DND-41 (cell line): ENCODE measurements around the gene HOMER1.

Experiments used
- CTCF ChIP-seq: IDR thresholded peaks from 2 replicates; pipeline ENCODE4 v1.5.1; 2012; ENCODE audit warnings: borderline replicate concordance, low read length, moderate library complexity, mild to moderate bottlenecking; ENCODE audit not compliant: poor library complexity, severe bottlenecking; ENCODE audit errors: extremely low read depth
- EZH2 ChIP-seq: IDR thresholded peaks from 3 replicates; pipeline ENCODE4 v1.6.1; 2012; ENCODE audit warnings: borderline replicate concordance, low read depth, mild to moderate bottlenecking, moderate library complexity, low read length, inconsistent platforms; ENCODE audit not compliant: severe bottlenecking

- TF ChIP-seq CTCF (no peak), EZH2 (no peak)
These were observed 38.8 kb downstream of the HOMER1 start for GRCh38 chr5:79475152-79475466.
